ENCODE results near the gene NUP205. TPM values are rescaled to one million over a fixed set of nuclear protein-coding genes. Genes with fewer than 3 reads are reported as not detected.

The NUP205 gene
- total RNA-seq, 4 donors from 2014 or later = 36.9 to 53.1 (median 41.3) TPM

DNA sequence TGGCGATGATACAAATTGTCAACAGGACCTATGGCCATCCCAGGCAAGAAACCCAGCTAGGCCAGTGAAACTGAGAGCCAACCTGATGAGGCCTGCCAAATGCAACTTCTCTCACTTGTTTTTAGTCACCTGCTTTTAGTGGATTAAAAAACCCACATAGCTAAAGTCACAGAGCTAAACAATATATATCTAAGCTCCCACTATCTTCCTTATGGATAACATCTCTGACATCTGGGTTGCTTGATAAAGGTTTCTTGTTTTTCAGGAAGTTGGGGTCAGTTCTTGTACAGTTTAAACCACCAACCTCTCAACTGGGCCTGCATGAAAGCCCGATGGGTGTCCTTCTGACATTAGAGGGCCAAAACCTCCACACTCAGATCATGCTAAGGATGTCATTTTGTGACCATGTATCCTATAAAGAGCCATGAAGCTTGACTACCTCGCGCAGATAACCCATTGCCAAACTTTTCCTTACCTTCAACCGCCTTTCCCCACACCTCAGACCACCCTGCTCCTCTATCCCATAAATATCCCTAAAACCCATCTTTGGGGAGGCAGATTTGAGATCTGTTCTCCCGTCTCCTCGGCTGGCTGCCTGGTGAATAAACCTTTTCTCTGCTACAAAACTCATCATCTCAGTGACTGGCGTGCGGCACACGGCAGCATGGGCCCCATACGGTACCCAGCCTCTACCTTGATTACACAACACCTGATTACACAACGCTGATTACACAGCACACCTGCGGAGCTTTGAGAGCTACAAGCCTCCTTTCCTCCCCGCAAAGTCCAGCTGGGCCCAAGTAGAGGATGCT lies 103.8 kb downstream of the NUP205 start:
- H3K27me3 ChIP-seq = no peaks in the 10 kb centered on the region
- no peak for DNase-seq (ENCODE audit: low spot score in 2 of 2)
- peaks cover 19% of the 10 kb centered on the region for H3K4me1 ChIP-seq
- peak overlapping the region; percentile 98 for H3K4me3 ChIP-seq
- WGBS = 65% methylated on average over 14 of the region's 14 CpGs
- TF ChIP-seq CTCF (IDR thresholded peaks at IDR 0.05) (no peak), POLR2AphosphoS5 (IDR thresholded peaks at IDR 0.05) (no peak), POLR2A (IDR thresholded peaks at IDR 0.05) (no peak), EP300 (IDR thresholded peaks at IDR 0.05) (no peak)
- no peaks in the 10 kb centered on the region for H3K36me3 ChIP-seq
- no peaks in the 10 kb centered on the region for H3K9me3 ChIP-seq
- H3K27ac ChIP-seq = peak overlapping the region; percentile 97

- no peaks in the 10 kb centered on the region for H3K27me3 ChIP-seq
- DNase-seq (ENCODE audit: low spot score in 2 of 2) = no peak
- no peaks in the 10 kb centered on the region for H3K9me3 ChIP-seq
- peaks cover 19% of the 10 kb centered on the region for H3K4me1 ChIP-seq
- H3K27ac ChIP-seq = peak overlapping the region; percentile 97
- TF ChIP-seq CTCF (IDR thresholded peaks at IDR 0.05) = no peak
- TF ChIP-seq EP300 (IDR thresholded peaks at IDR 0.05) = no peak
- TF ChIP-seq POLR2AphosphoS5 (IDR thresholded peaks at IDR 0.05) = no peak
- no peak for TF ChIP-seq POLR2A (IDR thresholded peaks at IDR 0.05)
- peak overlapping the region; percentile 98 for H3K4me3 ChIP-seq
- H3K36me3 ChIP-seq = no peaks in the 10 kb centered on the region
- 8% methylated on average over 17 of the region's 17 CpGs for WGBS
These were observed 104.3 kb downstream of the NUP205 start for GRCh38 chr7:135662123-135662372.

GRCh38 chr7:135662373-135663114 lies 104.8 kb downstream of the NUP205 start, which contains the start of gene STMP1:
Gene STMP1 (plus strand): TSS chr7:135662514.
- H3K36me3 ChIP-seq = no peaks in the 10 kb centered on the region

DNA sequence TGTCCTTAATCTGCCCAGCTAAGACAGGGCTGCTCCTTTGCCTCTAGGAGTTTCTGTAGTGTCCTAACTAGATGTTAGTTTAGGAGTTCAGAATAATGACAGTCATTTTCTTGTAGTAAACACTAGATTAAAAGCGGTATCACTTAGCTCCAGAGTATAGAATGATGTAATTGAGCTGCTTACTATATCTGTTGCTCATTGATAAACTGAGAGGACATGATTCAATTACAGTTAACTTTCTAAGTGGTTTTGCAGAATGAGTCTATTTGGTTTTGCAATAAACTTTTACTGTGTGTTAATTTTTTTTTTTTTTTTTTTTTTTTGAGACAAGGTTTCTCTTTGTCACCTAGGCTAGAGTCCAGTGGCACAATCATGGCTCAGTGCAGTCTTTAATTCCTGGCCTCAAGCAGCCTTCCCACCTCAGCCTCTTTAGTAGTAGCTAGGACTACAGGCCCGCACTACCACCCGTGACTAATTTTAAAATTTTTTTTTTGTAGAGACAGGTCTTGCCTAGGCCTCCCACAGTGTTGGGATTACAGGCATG lies 106.4 kb downstream of the NUP205 start:
- DNase-seq (ENCODE audit: low spot score in 2 of 2) = no peak
- TF ChIP-seq CTCF (IDR thresholded peaks at IDR 0.05) (no peak), POLR2AphosphoS5 (IDR thresholded peaks at IDR 0.05) (no peak), POLR2A (IDR thresholded peaks at IDR 0.05) (no peak), EP300 (IDR thresholded peaks at IDR 0.05) (no peak)

More at GRCh38 chr7:135662373-135663114, 104.8 kb downstream of the NUP205 start, which contains the start of gene STMP1:
- under 1% methylated on average over 34 of the region's 60 CpGs for WGBS
- TF ChIP-seq POLR2A (IDR thresholded peaks at IDR 0.05) (peak; percentile 16 to 87), CTCF (IDR thresholded peaks at IDR 0.05) (peak; percentile 65 to 87), EP300 (IDR thresholded peaks at IDR 0.05) (no peak), POLR2AphosphoS5 (IDR thresholded peaks at IDR 0.05) (peak; percentile 32 to 86 (median 44))
- DNase-seq (ENCODE audit: low spot score in 2 of 2) = peak; percentile 98 to 99
- peak within 1 kb of the TSS; percentile 98 for H3K4me3 ChIP-seq
- no peaks in the 10 kb centered on the region for H3K27me3 ChIP-seq
- peak within 1 kb of the TSS; percentile 97 for H3K27ac ChIP-seq
- H3K9me3 ChIP-seq = no peaks in the 10 kb centered on the region
- H3K4me1 ChIP-seq = peaks cover 19% of the 10 kb centered on the region

GRCh38 chr7:135665042-135665441 lies 107.3 kb downstream of the NUP205 start:
- peaks cover 19% of the 10 kb centered on the region for H3K4me1 ChIP-seq
- no peak overlapping the region for H3K4me3 ChIP-seq
- H3K27ac ChIP-seq = no peak overlapping the region
- DNase-seq (ENCODE audit: low spot score in 2 of 2) = no peak
- no peak for TF ChIP-seq CTCF (IDR thresholded peaks at IDR 0.05)
- no peak for TF ChIP-seq POLR2AphosphoS5 (IDR thresholded peaks at IDR 0.05)
- no peak for TF ChIP-seq EP300 (IDR thresholded peaks at IDR 0.05)
- no peak for TF ChIP-seq POLR2A (IDR thresholded peaks at IDR 0.05)
- H3K27me3 ChIP-seq = no peaks in the 10 kb centered on the region
- H3K9me3 ChIP-seq = no peaks in the 10 kb centered on the region
- WGBS = 64% methylated on average over 3 of the region's 3 CpGs
- no peaks in the 10 kb centered on the region for H3K36me3 ChIP-seq

More for the DNA sequence above, 106.4 kb downstream of the NUP205 start:
- no peaks in the 10 kb centered on the region for H3K27me3 ChIP-seq
- H3K27ac ChIP-seq = no peak overlapping the region
- no peaks in the 10 kb centered on the region for H3K9me3 ChIP-seq
- no peaks in the 10 kb centered on the region for H3K36me3 ChIP-seq
- peaks cover 19% of the 10 kb centered on the region for H3K4me1 ChIP-seq
- 62% methylated on average over 3 of the region's 3 CpGs for WGBS
- no peak overlapping the region for H3K4me3 ChIP-seq

Data from suprapubic skin (tissue), 4 donors.